Neural cell (in vitro differentiated cells): Measurements from ENCODE around the gene HNRNPAB.

Experiments
- CTCF ChIP-seq: fragments of 450-650 bp; IDR thresholded peaks from 2 replicates; pipeline ENCODE4 v1.5.1; 2014; ENCODE audit warnings: antibody characterized with exemption, mild to moderate bottlenecking, moderate library complexity; ENCODE audit not compliant: poor library complexity, severe bottlenecking
- EP300 ChIP-seq: fragments of 450-650 bp; conservative IDR thresholded peaks from 2 replicates; pipeline ENCODE4 v1.6.1; 2014; ENCODE audit warnings: antibody characterized with exemption, mild to moderate bottlenecking, moderate library complexity; ENCODE audit not compliant: poor library complexity, severe bottlenecking
- EZH2 ChIP-seq: fragments of 200-600, 300-800 bp; shearing (Covaris generic), sonication (generic); IDR thresholded peaks from 2 replicates; pipeline ENCODE4 v1.6.1; 2014; ENCODE audit warnings: antibody characterized with exemption, low read length, borderline replicate concordance, mild to moderate bottlenecking; ENCODE audit not compliant: insufficient read depth, poor library complexity, severe bottlenecking
- SMC3 ChIP-seq: fragments of 450-650 bp; conservative IDR thresholded peaks from 2 replicates; pipeline ENCODE4 v1.6.1; 2014; ENCODE audit warnings: antibody characterized with exemption, mild to moderate bottlenecking, moderate library complexity; ENCODE audit not compliant: poor library complexity

DNA sequence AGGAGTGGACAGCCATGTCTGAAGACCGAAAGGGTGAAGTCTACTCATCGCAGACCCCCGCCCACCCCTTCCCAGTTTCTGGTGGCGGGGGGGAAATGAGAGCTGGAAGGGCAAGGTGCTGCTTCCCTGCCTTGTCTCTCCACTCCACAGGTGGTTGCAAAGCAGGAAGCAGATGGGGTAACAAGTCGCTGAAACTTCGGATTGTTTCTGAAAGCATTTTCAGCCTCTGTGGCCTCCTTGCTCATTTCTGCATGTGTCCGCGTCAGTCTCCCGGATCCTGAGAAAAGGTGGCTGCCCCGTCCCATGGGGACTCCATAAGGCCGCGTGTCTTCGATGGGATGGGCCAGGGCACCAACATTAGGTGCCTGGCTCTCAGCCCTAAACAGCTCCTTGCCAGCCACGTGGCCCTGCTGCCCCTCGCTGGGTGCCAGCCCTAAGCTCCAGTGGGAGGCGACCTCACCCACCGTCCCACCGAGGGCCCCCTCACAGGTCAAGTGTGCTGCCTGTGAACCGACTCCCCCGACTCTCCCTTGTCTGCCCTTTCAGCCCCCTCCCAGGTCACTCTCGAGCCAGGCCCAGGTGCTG, 27.3 kb downstream of the HNRNPAB start:
- TF ChIP-seq EZH2 (no peak), SMC3 (no peak), CTCF (no peak), EP300 (no peak)
